DMS53 (cell line): ENCODE results near the gene GAA.

ENCODE experiments used
- DNase-seq: peaks from one replicate; lab custom pipeline; 2025; lab: John Stamatoyannopoulos, UW

Gene GAA

GRCh38 chr17:80101011-80101945 lies at the start of gene GAA:
TSS of gene GAA (plus strand) at chr17:80101581. CDS start at chr17:80104587, 3,006 bp downstream.
- peak; percentile 93 for DNase-seq

- DNase-seq, result no peak
These were observed 49.7 kb upstream of the GAA start for GRCh38 chr17:80051681-80052080.

- no peak for DNase-seq
These were observed 48.3 kb upstream of the GAA start for GRCh38 chr17:80053102-80053501.

GRCh38 chr17:80055597-80055996 lies 45.8 kb upstream of the GAA start:
- DNase-seq, result no peak

GRCh38 chr17:80058311-80058955 lies 42.9 kb upstream of the GAA start:
- DNase-seq, result peak; percentile 53

GRCh38 chr17:80060644-80061043 lies 40.7 kb upstream of the GAA start:
- DNase-seq, result no peak

GRCh38 chr17:80061421-80061820 lies 40.0 kb upstream of the GAA start:
- DNase-seq, result no peak

- DNase-seq, result peak; percentile 93
These were observed 37.4 kb upstream of the GAA start for GRCh38 chr17:80063830-80064585.

- DNase-seq, result peak; percentile 46
These were observed 36.7 kb upstream of the GAA start for GRCh38 chr17:80064696-80065095.

- DNase-seq, result no peak
These were observed 35.8 kb upstream of the GAA start for GRCh38 chr17:80065478-80066170.

GRCh38 chr17:80067393-80067986 lies 33.9 kb upstream of the GAA start:
- DNase-seq, result no peak

- no peak for DNase-seq
These were observed 32.8 kb upstream of the GAA start for GRCh38 chr17:80068301-80069222.

GRCh38 chr17:80070375-80071115 lies 30.8 kb upstream of the GAA start:
- no peak for DNase-seq

- DNase-seq, result no peak
These were observed 30.1 kb upstream of the GAA start for GRCh38 chr17:80071116-80071841.

- DNase-seq, result no peak
These were observed 29.0 kb upstream of the GAA start for GRCh38 chr17:80072410-80072809.

- DNase-seq, result no peak
These were observed 21.3 kb upstream of the GAA start for GRCh38 chr17:80080081-80080480.

GRCh38 chr17:80081596-80081995 lies 19.8 kb upstream of the GAA start:
- DNase-seq, result no peak

- peak; percentile 87 for DNase-seq
These were observed 18.8 kb upstream of the GAA start for GRCh38 chr17:80082403-80083135.
